GM12878 (cell line): ENCODE data around the gene GRB10.

Source experiments
- EGR1 ChIP-seq, 2 experiments: IDR thresholded peaks; 1 replicate in 1 of 2; 2 replicates in 1 of 2; pipeline ENCODE4 v1.6.1; 2011 to 2012; ENCODE audit warnings: low read depth in 2 of 2, low read length in 2 of 2, borderline replicate concordance in 1 of 2, mild to moderate bottlenecking in 1 of 2, moderate library complexity in 1 of 2
- EP300 ChIP-seq, 2 experiments: fragments of 150-350 bp in 1 of 2; IDR thresholded peaks; 2 replicates each; pipeline ENCODE4 v1.6.1; 2011 to 2012; ENCODE audit warnings: low read depth in 2 of 2, low read length in 2 of 2, borderline replicate concordance in 1 of 2, improper control_type of control experiment in 1 of 2, inconsistent platforms in 1 of 2; ENCODE audit not compliant: control insufficient read depth in 1 of 2
- FOS ChIP-seq: IDR thresholded peaks from 3 replicates; pipeline ENCODE4 v1.6.1; 2011; ENCODE audit warnings: borderline replicate concordance; ENCODE audit not compliant: insufficient read length; ENCODE audit errors: extremely low read depth
- TCF12 ChIP-seq: IDR thresholded peaks from 2 replicates; pipeline ENCODE4 v1.6.1; 2011; ENCODE audit warnings: low read depth, mild to moderate bottlenecking, low read length
- ZNF217 ChIP-seq: fragments of 450-650 bp; IDR thresholded peaks from 2 replicates; pipeline ENCODE4 v1.6.1; 2017; ENCODE audit warnings: antibody characterized with exemption, mild to moderate bottlenecking
- ZNF274 ChIP-seq: IDR thresholded peaks from one replicate; pipeline ENCODE4 v1.8.0; 2011; ENCODE audit not compliant: insufficient read length, insufficient read depth
- TF ChIP-seq, protein P1 (sequence below): fragments of 450-650 bp; IDR thresholded peaks from 2 replicates; pipeline ENCODE4 v1.6.1; 2016; ENCODE audit warnings: mild to moderate bottlenecking, moderate library complexity, borderline replicate concordance
- TF ChIP-seq, protein P2 (sequence below), 3 experiments: IDR thresholded peaks in 2 of 3; conservative IDR thresholded peaks in 1 of 3; 2 replicates each; pipeline ENCODE4 v1.5.1; 2011; ENCODE audit warnings: low read depth in 3 of 3, low read length in 3 of 3, mild to moderate bottlenecking in 3 of 3, control low read depth in 2 of 3, moderate library complexity in 2 of 3, inconsistent platforms in 1 of 3, mixed read lengths in 1 of 3; ENCODE audit not compliant: control insufficient read depth in 2 of 3, insufficient read depth in 1 of 3; ENCODE audit errors: extremely low read depth in 1 of 3
- TF ChIP-seq, protein P3 (sequence below): IDR thresholded peaks from 2 replicates; pipeline ENCODE4 v1.6.1; 2012; ENCODE audit warnings: mild to moderate bottlenecking, low read depth, low read length

DNA sequence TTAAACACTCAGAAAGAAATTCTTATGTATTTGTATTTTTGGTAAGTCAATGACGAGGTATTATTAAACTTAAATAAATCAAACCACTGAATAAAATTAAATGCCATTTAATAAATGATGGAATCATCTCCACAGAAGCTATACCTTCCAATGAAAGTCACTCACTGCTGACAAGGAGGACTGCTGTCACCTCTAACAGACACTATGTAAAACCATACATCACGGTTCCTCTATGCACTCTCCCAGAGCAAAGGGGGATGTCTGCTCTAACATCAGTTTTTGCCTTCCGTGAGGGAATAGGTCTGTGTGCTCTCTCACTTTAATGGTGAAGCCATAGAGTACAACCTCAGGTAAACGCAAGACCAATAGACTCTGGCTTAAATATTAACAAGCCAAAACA lies 117.8 kb downstream of the GRB10 start:
- TF ChIP-seq ZNF217 (no peak), FOS (no peak), TCF12 (no peak), ZNF274 (no peak), EGR1 (IDR thresholded peaks at IDR 0.05; ENCODE audit: borderline replicate concordance in 1 of 2, low read depth in 2 of 2, low read length in 2 of 2) (no peak), EP300 (IDR thresholded peaks at IDR 0.05; ENCODE audit: borderline replicate concordance in 1 of 2, control insufficient read depth in 1 of 2, low read depth in 2 of 2, low read length in 2 of 2) (no peak)
- TF ChIP-seq, protein P1, sequence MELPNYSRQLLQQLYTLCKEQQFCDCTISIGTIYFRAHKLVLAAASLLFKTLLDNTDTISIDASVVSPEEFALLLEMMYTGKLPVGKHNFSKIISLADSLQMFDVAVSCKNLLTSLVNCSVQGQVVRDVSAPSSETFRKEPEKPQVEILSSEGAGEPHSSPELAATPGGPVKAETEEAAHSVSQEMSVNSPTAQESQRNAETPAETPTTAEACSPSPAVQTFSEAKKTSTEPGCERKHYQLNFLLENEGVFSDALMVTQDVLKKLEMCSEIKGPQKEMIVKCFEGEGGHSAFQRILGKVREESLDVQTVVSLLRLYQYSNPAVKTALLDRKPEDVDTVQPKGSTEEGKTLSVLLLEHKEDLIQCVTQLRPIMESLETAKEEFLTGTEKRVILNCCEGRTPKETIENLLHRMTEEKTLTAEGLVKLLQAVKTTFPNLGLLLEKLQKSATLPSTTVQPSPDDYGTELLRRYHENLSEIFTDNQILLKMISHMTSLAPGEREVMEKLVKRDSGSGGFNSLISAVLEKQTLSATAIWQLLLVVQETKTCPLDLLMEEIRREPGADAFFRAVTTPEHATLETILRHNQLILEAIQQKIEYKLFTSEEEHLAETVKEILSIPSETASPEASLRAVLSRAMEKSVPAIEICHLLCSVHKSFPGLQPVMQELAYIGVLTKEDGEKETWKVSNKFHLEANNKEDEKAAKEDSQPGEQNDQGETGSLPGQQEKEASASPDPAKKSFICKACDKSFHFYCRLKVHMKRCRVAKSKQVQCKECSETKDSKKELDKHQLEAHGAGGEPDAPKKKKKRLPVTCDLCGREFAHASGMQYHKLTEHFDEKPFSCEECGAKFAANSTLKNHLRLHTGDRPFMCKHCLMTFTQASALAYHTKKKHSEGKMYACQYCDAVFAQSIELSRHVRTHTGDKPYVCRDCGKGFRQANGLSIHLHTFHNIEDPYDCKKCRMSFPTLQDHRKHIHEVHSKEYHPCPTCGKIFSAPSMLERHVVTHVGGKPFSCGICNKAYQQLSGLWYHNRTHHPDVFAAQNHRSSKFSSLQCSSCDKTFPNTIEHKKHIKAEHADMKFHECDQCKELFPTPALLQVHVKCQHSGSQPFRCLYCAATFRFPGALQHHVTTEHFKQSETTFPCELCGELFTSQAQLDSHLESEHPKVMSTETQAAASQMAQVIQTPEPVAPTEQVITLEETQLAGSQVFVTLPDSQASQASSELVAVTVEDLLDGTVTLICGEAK = no peak
- TF ChIP-seq, protein P2, sequence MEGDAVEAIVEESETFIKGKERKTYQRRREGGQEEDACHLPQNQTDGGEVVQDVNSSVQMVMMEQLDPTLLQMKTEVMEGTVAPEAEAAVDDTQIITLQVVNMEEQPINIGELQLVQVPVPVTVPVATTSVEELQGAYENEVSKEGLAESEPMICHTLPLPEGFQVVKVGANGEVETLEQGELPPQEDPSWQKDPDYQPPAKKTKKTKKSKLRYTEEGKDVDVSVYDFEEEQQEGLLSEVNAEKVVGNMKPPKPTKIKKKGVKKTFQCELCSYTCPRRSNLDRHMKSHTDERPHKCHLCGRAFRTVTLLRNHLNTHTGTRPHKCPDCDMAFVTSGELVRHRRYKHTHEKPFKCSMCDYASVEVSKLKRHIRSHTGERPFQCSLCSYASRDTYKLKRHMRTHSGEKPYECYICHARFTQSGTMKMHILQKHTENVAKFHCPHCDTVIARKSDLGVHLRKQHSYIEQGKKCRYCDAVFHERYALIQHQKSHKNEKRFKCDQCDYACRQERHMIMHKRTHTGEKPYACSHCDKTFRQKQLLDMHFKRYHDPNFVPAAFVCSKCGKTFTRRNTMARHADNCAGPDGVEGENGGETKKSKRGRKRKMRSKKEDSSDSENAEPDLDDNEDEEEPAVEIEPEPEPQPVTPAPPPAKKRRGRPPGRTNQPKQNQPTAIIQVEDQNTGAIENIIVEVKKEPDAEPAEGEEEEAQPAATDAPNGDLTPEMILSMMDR (IDR thresholded peaks at IDR 0.05 in 2 of 3, conservative IDR thresholded peaks at IDR 0.05 in 1 of 3; ENCODE audit: control insufficient read depth in 2 of 3, extremely low read depth in 1 of 3, insufficient read depth in 1 of 3, low read depth in 3 of 3, low read length in 3 of 3) = no peak
- TF ChIP-seq, protein P3, sequence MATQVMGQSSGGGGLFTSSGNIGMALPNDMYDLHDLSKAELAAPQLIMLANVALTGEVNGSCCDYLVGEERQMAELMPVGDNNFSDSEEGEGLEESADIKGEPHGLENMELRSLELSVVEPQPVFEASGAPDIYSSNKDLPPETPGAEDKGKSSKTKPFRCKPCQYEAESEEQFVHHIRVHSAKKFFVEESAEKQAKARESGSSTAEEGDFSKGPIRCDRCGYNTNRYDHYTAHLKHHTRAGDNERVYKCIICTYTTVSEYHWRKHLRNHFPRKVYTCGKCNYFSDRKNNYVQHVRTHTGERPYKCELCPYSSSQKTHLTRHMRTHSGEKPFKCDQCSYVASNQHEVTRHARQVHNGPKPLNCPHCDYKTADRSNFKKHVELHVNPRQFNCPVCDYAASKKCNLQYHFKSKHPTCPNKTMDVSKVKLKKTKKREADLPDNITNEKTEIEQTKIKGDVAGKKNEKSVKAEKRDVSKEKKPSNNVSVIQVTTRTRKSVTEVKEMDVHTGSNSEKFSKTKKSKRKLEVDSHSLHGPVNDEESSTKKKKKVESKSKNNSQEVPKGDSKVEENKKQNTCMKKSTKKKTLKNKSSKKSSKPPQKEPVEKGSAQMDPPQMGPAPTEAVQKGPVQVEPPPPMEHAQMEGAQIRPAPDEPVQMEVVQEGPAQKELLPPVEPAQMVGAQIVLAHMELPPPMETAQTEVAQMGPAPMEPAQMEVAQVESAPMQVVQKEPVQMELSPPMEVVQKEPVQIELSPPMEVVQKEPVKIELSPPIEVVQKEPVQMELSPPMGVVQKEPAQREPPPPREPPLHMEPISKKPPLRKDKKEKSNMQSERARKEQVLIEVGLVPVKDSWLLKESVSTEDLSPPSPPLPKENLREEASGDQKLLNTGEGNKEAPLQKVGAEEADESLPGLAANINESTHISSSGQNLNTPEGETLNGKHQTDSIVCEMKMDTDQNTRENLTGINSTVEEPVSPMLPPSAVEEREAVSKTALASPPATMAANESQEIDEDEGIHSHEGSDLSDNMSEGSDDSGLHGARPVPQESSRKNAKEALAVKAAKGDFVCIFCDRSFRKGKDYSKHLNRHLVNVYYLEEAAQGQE = no peak
